Activated CD4-positive, alpha-beta T cell treated with anti-CD3 and anti-CD28 coated beads, Interleukin-2, amount 10 ng/mL, durations not matched to agents 24 days and 14 days (primary cell): Measurements from ENCODE around the gene MEGF10. TPM values are rescaled to one million over a fixed set of nuclear protein-coding genes. Genes with fewer than 3 reads are reported as not detected.
"Not testable (repeated sequence)": the region's sequence is repeated elsewhere in the genome, so short reads cannot be mapped to it uniquely, and the experiment has no call there.

Source experiments
- DNase-seq: peaks from one replicate; pipeline ENCODE4 v3.0.0; 2022
- H3K27ac Mint-ChIP-seq: one replicate; pipeline ENCODE4 v1.8.0; 2022; ENCODE audit warnings: mild to moderate bottlenecking, mixed read lengths
- H3K27me3 Mint-ChIP-seq: one replicate; pipeline ENCODE4 v1.8.0; 2022; ENCODE audit warnings: mixed read lengths
- H3K36me3 Mint-ChIP-seq: one replicate; pipeline ENCODE4 v1.8.0; 2022; ENCODE audit warnings: low read depth, mild to moderate bottlenecking, mixed read lengths
- H3K4me1 Mint-ChIP-seq: one replicate; pipeline ENCODE4 v1.8.0; 2021; ENCODE audit warnings: mixed read lengths
- H3K4me3 Mint-ChIP-seq: one replicate; pipeline ENCODE4 v1.8.0; 2022; ENCODE audit warnings: mild to moderate bottlenecking, moderate library complexity, mixed read lengths
- H3K9me3 Mint-ChIP-seq: one replicate; pipeline ENCODE4 v1.8.0; 2021; ENCODE audit warnings: mixed read lengths
- intact Hi-C: fragments of 100-400 bp; cut with micrococcal nuclease; formaldehyde crosslinking; loops from one replicate; pipeline ENCODE4 v1.15.1; 2023
- total RNA-seq: library from RNA; stranded (reverse); gene quantifications from 2 replicates; pipeline ENCODE4 v1.2.3, GENCODE V29; 2022

MEGF10 gene
- not detected in 2 replicates for total RNA-seq

DNA sequence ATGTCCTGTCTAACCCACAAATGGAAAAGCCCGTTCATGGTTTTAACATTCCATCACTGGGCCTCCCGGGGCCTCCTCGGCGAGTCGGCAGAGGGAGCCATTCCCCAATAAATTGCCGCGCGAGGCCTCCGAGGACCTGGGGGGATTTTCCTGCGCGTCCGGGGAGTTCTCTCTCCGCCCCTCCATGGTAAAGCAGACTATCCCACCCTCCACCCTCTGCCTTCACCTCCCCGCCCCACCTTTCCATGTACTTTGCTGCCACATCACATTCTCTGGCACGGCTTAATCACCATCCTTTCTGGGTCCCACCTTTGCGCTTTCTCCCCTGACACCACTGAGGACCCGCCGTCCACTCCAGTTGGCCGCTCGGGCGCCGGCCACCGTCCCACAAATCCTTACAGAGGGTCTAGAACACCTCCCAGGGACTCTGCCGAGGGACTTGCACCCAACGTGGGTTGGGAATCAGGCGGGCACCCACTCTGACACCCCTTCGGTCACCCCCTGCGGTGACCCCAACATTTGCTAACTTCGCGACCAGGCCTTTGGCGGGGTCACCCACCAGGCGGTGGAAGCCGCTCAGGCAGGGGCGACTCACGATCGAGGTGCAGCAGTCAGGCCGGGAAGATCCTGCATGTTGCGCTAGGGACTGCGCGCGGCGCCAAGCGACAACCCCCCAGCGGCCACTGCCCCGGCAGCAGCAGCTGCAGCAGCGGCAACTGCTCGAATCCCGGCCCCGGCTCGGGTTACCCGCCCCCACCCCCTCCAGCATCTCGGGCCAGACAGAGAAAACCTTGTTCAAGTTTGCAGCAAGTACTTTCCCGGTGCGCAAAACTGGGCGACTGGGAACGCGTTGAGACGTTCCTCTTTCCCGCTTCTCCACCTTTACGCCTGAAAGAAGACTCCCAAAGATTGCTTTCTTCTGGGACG is at the start of gene MEGF10:
MEGF10 (plus strand) TSS at position 778 of the 927 bp plus-strand sequence. CDS start 40,513 bp downstream, outside the sequence.
- Mint-ChIP-seq H3K27ac (no peak within 1 kb of the TSS), H3K4me3 (no peak within 1 kb of the TSS), H3K27me3 (peaks cover 62% of the 10 kb centered on the region), H3K4me1 (peaks cover 2% of the 10 kb centered on the region), H3K36me3 (no peaks in the 10 kb centered on the region), H3K9me3 (peaks cover 4% of the 10 kb centered on the region)
- DNase-seq, result no peak
- intact Hi-C loops, result no loop called here

DNA sequence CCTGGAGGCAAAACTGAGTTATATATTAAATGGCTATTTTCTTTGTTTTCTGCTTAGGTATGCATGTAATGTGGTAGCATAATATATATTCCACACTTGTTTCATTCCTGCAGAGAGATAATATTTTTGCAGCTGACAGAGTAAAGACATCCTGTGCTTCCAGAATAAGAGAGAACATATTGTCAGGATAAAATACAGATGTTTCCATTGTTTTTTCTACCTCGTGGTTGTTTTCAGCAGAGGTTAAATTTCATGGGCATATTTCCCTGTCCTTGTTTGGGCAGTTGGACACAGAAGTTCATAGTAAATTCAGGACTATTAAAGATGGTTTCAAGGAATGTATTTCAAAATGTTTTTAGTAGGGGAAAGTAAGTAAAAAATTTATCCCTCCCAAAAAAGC is 47.6 kb upstream of the MEGF10 start:
- intact Hi-C loops, result no loop called here
- H3K4me3 Mint-ChIP-seq, result no peak overlapping the region

DNA sequence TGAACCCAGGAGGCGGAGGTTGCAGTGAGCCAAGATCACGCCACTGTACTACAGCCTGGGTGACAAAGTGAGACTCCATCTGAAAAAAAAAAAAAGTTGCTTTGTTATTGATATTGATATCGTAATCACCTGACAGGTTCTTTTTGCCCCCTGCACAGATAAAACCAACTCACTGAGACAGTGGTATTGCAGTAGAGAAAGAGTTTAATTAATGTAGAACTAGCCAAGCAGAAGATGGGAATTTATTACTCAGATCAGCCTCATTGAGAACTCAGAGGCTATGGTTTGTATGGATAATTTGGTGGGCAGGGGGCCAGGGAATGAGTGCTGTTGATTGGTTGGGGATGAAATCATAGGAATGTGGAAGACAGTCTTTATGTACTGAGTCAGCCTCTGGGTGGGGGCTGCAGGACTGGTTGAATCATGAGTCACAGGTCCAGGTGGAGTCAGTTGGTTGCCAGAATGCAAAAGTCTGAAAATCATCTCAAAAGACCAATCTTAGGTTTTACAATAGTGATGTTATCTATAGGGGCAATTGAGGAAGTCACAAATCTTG is 35.8 kb upstream of the MEGF10 start:
- Mint-ChIP-seq H3K36me3 (no peaks in the 10 kb centered on the region), H3K9me3 (peaks cover 12% of the 10 kb centered on the region), H3K27me3 (no peaks in the 10 kb centered on the region), H3K27ac (no peak overlapping the region), H3K4me3 (no peak overlapping the region), H3K4me1 (no peaks in the 10 kb centered on the region)
- peak; percentile 6 for DNase-seq
- intact Hi-C loops, result no loop called here

More for the DNA sequence above, 47.6 kb upstream of the MEGF10 start:
- DNase-seq, result no peak
- Mint-ChIP-seq H3K9me3 (peaks cover 4% of the 10 kb centered on the region), H3K36me3 (no peaks in the 10 kb centered on the region), H3K4me1 (no peaks in the 10 kb centered on the region), H3K27ac (no peak overlapping the region), H3K27me3 (peaks cover 9% of the 10 kb centered on the region)

DNA sequence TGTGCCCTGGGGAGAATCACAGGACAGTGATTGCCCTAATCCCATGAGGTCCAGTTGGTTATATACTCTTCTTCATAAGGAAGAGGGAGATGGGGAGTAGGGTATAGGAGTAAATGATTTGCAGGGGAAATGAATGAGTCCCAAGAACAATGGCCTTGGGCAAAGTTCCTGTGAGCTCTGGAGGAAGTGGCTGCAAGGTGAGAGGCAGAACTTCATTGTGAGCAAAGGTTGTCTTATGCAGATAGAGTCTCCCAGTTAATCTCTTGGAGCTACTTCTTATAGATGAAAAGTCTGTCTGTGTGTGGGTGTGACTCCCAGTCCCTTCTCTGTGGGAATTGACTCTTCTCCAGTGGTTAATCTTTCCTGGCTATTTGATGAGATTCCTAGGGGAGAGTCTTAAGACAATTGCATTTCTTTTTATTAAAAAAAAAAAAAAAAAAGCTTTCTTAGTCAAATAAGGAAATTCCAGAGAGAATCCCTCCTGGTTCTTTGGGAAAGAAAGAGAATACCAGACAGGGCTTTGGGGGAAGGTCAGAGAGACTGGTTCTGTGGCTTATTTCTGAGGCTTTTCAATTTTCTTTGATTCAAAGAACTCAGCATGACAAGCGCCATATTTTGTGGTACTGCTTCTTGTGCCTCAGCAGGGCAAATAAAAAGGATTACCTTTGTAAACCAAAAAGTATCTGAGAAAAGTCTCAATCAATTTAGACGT is 33.6 kb upstream of the MEGF10 start:
- no peaks in the 10 kb centered on the region for H3K36me3 Mint-ChIP-seq
- H3K4me3 Mint-ChIP-seq, result no peak overlapping the region
- DNase-seq, result peak; percentile 25
- intact Hi-C loops, result no loop called here
- H3K9me3 Mint-ChIP-seq, result peaks cover 12% of the 10 kb centered on the region
- H3K27me3 Mint-ChIP-seq, result peaks cover 3% of the 10 kb centered on the region
- no peaks in the 10 kb centered on the region for H3K4me1 Mint-ChIP-seq
- H3K27ac Mint-ChIP-seq, result no peak overlapping the region

DNA sequence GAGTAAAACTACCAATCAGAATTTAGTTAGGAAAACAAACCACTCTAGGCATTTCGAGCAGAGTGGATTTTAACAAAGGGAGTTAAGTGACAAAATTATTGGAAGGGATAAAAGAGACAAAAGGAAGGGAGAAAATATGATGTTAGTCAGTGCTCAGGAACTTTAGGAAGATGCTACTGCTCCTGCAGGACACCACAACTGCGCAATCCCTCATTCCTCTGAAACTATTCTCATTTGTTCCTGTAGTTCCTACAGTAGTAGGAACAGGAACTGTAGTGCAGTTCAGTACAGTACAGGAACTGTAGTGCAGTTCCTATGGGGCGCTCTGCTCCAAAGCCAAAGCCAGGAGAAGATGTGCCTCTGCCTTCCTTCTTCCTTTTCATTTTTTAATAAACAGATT is 29.9 kb upstream of the MEGF10 start:
- intact Hi-C loops, result no loop called here
- peak; percentile 44 for DNase-seq
- Mint-ChIP-seq H3K27me3 (peaks cover 5% of the 10 kb centered on the region), H3K9me3 (no peaks in the 10 kb centered on the region), H3K36me3 (no peaks in the 10 kb centered on the region), H3K27ac (no peak overlapping the region), H3K4me3 (no peak overlapping the region), H3K4me1 (no peaks in the 10 kb centered on the region)

DNA sequence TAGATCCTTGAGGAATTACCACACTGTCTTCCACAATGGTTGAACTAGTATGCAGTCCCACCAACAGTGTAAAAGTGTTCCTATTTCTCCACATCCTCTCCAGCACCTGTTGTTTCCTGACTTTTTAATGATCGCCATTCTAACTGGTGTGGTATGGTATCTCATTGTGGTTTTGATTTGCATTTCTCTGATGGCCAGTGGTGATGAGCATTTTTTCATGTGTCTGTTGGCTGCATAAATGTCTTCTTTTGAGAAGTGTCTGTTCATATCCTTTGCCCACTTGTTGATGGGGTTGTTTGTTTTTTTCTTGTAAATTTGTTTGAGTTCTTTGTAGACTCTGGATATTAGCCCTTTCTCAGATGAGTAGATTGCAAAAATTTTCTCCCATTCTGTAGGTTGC is 25.1 kb upstream of the MEGF10 start:
- H3K4me1 Mint-ChIP-seq, H3K4me3 Mint-ChIP-seq, H3K27ac Mint-ChIP-seq, H3K36me3 Mint-ChIP-seq, intact Hi-C loops, H3K9me3 Mint-ChIP-seq, H3K27me3 Mint-ChIP-seq: not testable (repeated sequence)
- peak; percentile 2 for DNase-seq

DNA sequence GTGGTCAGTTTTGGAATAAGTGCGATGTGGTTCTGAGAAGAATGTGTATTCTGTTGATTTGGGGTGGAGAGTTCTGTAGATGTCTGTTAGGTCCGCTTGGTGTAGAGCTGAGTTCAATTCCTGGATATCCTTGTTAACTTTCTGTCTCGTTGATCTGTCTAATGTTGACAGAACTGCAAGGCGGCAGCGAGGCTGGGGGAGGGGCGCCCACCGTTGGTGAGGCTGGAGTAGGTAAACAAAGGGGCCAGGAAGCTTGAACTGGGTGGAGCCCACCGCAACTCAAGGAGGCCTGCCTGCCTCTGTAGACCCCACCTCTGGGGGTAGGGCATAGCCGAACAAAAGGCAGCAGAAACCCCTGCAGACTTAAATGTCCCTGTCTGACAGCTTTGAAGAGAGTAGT is 22.3 kb upstream of the MEGF10 start:
- peak; percentile 19 for DNase-seq
- H3K27me3 Mint-ChIP-seq, H3K36me3 Mint-ChIP-seq, H3K4me1 Mint-ChIP-seq, H3K27ac Mint-ChIP-seq, H3K9me3 Mint-ChIP-seq, H3K4me3 Mint-ChIP-seq, intact Hi-C loops: not testable (repeated sequence)

DNA sequence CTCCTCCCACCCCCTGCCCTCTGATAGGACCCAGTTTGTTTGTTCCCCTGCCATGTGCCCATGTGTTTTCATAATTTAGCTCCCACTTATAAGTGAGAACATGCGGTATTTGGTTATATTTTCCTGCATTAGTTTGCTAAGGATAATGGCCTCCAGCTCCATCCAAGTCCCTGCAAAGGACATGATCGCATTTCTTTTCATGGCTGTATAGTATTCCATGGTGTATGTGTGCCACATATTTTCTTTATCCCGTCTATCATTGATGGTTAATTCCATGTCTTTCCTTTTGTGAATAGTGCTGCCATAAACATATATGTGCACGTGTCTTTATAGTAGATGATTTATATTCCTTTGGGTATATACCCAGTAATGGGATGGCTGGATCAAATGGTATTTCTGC is 19.9 kb upstream of the MEGF10 start:
- H3K27ac Mint-ChIP-seq, H3K4me3 Mint-ChIP-seq: not testable (repeated sequence)

DNA sequence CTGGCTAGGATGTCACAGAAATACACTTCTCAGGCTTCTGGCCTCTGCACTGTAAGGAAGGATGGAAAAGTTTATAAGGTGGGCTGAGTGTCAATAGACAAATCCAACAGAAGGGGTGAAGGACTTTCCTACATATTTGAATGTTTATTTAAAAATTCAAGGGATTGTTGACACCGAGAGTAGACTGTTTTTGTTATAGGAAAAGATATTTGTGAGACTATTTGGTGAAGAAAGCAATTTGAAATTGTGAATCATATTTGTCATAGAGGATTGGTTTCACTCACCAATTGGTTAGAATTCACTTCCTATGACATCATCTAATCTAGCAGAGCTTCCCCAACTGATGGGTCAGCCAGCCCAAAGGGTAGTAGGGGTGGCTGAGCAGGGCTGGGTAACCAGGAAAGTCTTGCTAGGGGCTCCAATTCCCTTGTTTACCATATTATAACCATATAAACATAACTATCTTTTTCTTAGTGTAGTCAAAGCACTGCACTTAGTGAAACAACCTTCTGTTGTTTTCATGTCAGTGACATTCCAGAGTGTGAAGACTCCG is 14.9 kb upstream of the MEGF10 start:
- H3K36me3 Mint-ChIP-seq, result no peaks in the 10 kb centered on the region
- no peak overlapping the region for H3K4me3 Mint-ChIP-seq
- intact Hi-C loops, result no loop called here

More for the DNA sequence above, 19.9 kb upstream of the MEGF10 start:
- H3K27me3 Mint-ChIP-seq, H3K4me1 Mint-ChIP-seq, H3K36me3 Mint-ChIP-seq, H3K9me3 Mint-ChIP-seq, intact Hi-C loops: not testable (repeated sequence)
- DNase-seq, result peak; percentile 13

DNA sequence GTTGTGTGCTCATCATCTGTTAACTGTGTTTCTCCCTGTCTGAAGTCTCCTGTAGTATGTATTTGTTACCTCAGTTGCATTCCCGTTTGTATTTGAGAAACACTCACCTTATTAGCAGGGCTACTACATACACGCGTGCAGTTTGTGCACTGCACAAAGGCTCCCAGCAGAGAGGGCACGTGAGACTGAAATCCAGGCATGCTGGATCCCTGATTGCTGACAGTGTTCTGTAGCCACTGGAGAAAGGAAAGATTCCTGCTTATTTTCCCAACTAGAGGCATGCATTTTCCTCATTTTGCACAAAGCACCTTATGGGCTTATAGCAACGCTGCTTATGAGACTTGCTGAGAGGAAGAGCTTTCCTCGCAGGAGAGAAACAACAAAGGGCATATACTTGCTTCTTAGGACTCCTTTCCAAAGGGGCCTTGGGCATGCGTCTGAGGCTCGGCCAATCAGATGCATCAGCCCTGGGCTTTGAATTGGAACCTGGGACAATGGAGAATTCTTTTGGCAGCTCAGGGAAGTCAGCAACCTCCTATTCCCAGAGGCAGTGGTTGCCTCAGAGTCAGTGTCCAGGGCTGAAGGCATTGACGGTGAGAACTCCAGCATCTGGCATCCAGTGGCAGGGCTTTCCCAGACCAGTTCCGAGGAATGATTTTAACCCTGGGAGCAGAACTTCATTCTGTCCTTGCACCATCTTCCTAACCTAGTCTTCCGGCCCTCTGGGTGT is 9.9 kb upstream of the MEGF10 start:
- H3K27me3 Mint-ChIP-seq, result peaks cover 11% of the 10 kb centered on the region
- H3K36me3 Mint-ChIP-seq, result no peaks in the 10 kb centered on the region
- no peak for DNase-seq
- intact Hi-C loops, result no loop called here
- no peaks in the 10 kb centered on the region for H3K4me1 Mint-ChIP-seq
- no peaks in the 10 kb centered on the region for H3K9me3 Mint-ChIP-seq
- H3K27ac Mint-ChIP-seq, result no peak overlapping the region
- no peak overlapping the region for H3K4me3 Mint-ChIP-seq

More for the DNA sequence above, 14.9 kb upstream of the MEGF10 start:
- no peak overlapping the region for H3K27ac Mint-ChIP-seq
- no peaks in the 10 kb centered on the region for H3K4me1 Mint-ChIP-seq
- H3K27me3 Mint-ChIP-seq, result peaks cover 3% of the 10 kb centered on the region
- peak; percentile 21 for DNase-seq
- H3K9me3 Mint-ChIP-seq, result no peaks in the 10 kb centered on the region

DNA sequence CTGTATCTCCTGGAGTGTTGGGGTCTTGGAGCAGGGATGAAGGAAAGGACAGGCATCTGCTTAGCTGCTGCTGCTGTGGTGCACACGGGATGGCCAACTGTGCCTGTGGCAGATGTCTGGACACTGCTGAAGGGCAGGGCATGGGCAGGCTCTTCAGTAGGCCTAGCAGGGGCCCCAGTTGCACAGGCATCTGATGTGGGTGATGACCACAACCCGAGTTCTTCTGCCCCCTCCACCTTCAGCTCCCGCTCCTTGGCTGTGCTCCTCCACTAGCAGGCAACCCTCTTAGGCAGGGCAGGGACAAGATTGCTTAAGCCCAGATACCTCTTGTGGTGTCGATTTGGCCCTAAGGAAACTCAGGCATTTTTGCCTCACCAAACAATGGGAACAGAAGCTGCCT is 9.0 kb upstream of the MEGF10 start:
- no peak overlapping the region for H3K4me3 Mint-ChIP-seq
- no peaks in the 10 kb centered on the region for H3K9me3 Mint-ChIP-seq
- no peaks in the 10 kb centered on the region for H3K4me1 Mint-ChIP-seq
- no peak overlapping the region for H3K27ac Mint-ChIP-seq
- intact Hi-C loops, result no loop called here
- H3K36me3 Mint-ChIP-seq, result no peaks in the 10 kb centered on the region
- no peak for DNase-seq
- peaks cover 16% of the 10 kb centered on the region for H3K27me3 Mint-ChIP-seq

DNA sequence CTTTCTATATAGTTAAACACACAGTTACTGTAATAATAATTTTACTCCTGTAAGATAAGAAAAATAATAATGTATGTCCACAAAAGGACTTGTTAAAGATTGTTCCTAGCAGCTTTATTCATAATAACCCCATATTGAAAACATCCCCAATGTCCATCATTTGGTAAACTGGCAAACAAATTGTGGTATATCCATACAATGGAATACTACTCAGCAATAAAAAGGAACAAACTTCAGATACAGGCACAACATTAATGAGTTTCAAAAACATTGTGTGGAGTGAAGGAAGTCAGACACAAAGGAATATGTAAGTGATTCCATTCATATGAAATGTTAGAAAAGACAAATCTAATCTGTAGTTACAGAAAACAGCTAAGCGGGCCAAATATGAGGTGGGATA is 1.9 kb upstream of the MEGF10 start:
- Mint-ChIP-seq H3K27me3 (peaks cover 62% of the 10 kb centered on the region), H3K27ac (no peak overlapping the region), H3K9me3 (peaks cover 4% of the 10 kb centered on the region), H3K36me3 (no peaks in the 10 kb centered on the region), H3K4me3 (no peak overlapping the region), H3K4me1 (peaks cover 2% of the 10 kb centered on the region)
- DNase-seq, result no peak
- intact Hi-C loops, result no loop called here

DNA sequence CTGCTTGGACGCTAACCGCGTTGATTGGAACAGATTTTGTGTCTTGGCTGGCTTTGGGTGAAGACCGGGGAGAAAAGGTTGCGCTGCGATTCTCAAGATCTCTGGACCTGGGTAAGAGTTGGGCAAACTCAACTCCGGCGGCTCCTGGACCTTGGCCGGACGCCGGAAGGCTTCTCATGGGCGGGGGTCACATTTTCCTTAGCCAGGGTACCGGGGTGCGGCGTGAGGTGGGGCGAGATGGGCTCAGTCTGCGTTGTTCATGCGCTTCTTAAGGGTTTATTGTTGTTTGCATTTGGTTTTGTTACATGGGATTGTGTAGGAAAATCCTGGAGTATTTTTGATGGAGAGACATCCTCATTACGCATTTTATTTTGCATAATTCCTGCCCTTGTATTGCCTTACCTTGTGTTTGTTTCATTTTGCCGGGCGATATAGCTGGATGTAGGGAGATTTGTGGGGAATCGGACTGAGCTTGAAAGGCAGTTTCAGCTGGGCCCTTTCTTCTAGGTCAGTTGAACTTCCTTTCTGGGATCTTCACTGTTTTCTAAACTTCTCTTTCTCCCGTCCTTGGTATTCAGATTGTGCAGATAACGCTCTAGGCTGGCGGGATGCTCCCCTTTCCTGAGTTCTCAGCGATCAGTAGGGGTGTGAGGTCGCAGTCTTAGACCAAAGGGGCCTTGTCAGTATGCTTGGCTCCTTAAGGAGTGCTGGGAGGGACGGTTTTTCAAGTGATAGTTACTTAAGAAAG is 524 bp downstream of the MEGF10 start:
- intact Hi-C loops, result no loop called here
- peaks cover 62% of the 10 kb centered on the region for H3K27me3 Mint-ChIP-seq

More for the DNA sequence above, 524 bp downstream of the MEGF10 start:
- Mint-ChIP-seq H3K9me3 (peaks cover 4% of the 10 kb centered on the region), H3K27ac (no peak overlapping the region), H3K36me3 (no peaks in the 10 kb centered on the region), H3K4me3 (no peak overlapping the region), H3K4me1 (peaks cover 2% of the 10 kb centered on the region)
- no peak for DNase-seq
